SK-N-DZ (cell line): ENCODE data around the gene CAMK1D.

Experiments
- DNase-seq: peaks from one replicate; pipeline ENCODE4 v3.0.0-alpha.2; 2015; ENCODE audit warnings: low spot score
- small RNA-seq, 2 experiments: library from RNA; depleted of rRNA; stranded (forward); fragments of <200 nt; gene quantifications; one replicate each; pipeline ENCODE3, GENCODE V24; 2014

Gene CAMK1D

DNA sequence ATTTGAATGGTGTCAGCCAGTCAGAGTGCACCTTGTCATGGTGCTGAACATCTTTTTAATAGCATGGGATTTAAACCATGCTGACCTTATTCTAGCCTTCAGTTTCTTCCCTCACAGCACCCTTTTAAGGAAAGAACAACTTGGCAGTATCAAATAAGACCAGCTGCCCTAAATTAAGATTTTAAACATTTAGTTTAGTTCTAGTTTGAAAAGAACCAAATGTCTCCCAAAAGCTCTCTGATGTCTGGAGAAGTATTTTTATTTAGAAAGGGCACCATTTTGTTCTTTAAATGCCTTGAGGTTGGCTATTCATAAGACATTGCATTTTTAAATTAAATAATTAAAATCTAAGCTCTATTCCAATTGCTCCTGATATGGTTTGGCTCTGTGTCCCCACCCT lies 531.1 kb downstream of the CAMK1D start:
- DNase-seq: no peak

DNA sequence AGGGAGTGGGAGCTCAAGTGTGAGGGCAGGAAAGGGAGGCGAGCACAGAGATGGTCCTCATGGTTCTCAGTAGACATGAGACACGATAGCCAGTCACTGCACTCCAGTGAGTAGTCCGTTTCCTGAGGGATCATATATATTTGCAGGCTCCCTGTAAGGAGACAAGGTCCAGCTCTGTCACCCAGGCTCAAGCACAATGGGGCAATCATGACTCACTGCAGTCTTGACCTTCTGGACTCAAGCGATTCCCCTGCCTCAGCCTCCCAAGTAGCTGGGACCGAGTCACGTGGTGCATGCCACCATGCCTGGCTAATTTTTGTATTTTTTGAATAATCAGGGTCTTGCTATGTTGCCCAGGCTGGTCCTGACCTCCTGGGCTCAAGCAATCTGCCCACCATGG lies 535.5 kb downstream of the CAMK1D start:
- DNase-seq: no peak

Small RNA genes within 50 kb of the gene (small RNA-seq; reads per million reads assigned to genes)
- gene MIR4480: 0 reads per million in 2 experiments
- gene MIR548Q: 0 reads per million in 2 experiments
- gene RF00279: 0 to 0.47 reads per million in 2 experiments
- gene RN7SL198P: 0 reads per million in 2 experiments
- 0 reads per million in 2 experiments for gene RNU6ATAC39P
